ENCODE data around the gene ARID5A.

DNA sequence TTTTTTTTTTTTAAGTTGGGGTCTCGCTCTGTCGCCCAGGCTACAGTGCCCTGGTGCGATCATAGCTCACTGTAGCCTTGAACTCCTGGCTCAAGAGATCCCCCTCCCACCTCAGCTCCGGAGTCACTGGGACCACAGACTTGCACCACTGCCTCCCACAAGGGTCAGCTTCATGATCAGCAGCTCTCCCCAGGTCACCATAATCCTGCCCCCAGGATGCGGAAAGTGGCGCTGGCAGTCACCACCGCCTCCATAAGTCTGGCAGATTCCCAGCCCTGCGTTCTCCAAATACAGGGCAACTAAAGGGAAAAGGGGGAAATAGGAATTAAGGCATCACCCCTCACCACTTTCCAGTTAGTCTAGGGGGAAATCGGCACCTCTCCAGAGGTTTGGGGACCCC is 5.2 kb upstream of the ARID5A start:
- TF ChIP-seq CTCF (IDR thresholded peaks at IDR 0.05) (no peak), POLR2A (IDR thresholded peaks at IDR 0.05) (no peak)

Measured in right lobe of liver (tissue), 4 donors.